Esophagus (tissue), 2 donors: ENCODE data around the gene GRPEL1. TPM values are rescaled to one million over a fixed set of nuclear protein-coding genes. Genes with fewer than 3 reads are reported as not detected.

Experiments used
- H3K27ac ChIP-seq, 2 donors: one replicate each; pipeline ENCODE4 v1.5.1; 2013; ENCODE audit warnings: low read depth in 2 of 2, mild to moderate bottlenecking in 2 of 2, inconsistent platforms in 1 of 2, low read length in 1 of 2, moderate library complexity in 1 of 2
- H3K27me3 ChIP-seq, 2 donors: one replicate each; pipeline ENCODE4 v1.6.1; 2013; ENCODE audit warnings: low read length in 2 of 2, control low read depth in 1 of 2, mild to moderate bottlenecking in 1 of 2; ENCODE audit not compliant: insufficient read depth in 2 of 2, control insufficient read depth in 1 of 2
- H3K36me3 ChIP-seq, 2 donors: one replicate each; pipeline ENCODE4 v1.6.1; 2013; ENCODE audit warnings: low read length in 1 of 2; ENCODE audit not compliant: control insufficient read depth in 2 of 2, insufficient read depth in 2 of 2
- H3K4me1 ChIP-seq, 2 donors: one replicate each; pipeline ENCODE4 v1.6.1; 2013; ENCODE audit warnings: low read length in 1 of 2; ENCODE audit not compliant: control insufficient read depth in 2 of 2, insufficient read depth in 2 of 2
- H3K4me3 ChIP-seq, 2 donors: one replicate each; pipeline ENCODE4 v1.5.1; 2013; ENCODE audit warnings: low read length in 2 of 2, mild to moderate bottlenecking in 2 of 2, low read depth in 1 of 2, moderate library complexity in 1 of 2
- H3K9me3 ChIP-seq, 2 donors: one replicate each; pipeline ENCODE4 v1.6.1; 2013; ENCODE audit warnings: mild to moderate bottlenecking in 2 of 2, low read depth in 1 of 2, low read length in 1 of 2, moderate library complexity in 1 of 2; ENCODE audit not compliant: control insufficient read depth in 2 of 2, insufficient read depth in 1 of 2
- WGBS, 2 donors: extraction: QIAGEN DNeasy Blood & Tissue Kit; methylation state at CpG; one replicate each; pipeline ENCODE4 v1.1.7; 2013; 5-methylcytosine and 5-hydroxymethylcytosine counted together
- polyA plus RNA-seq, 2 donors: library from polyadenylated mRNA; stranded (reverse); fragments of 200-250 nt; gene quantifications; one replicate each; pipeline ENCODE4 v1.2.3, GENCODE V29; 2013
- donor health status: healthy with polysubstance abuse.
- donor health status: Bipolar disorder and iron deficiency.

GRPEL1 gene
- polyA plus RNA-seq, 2 donors: 21.7 to 37.8 TPM

DNA sequence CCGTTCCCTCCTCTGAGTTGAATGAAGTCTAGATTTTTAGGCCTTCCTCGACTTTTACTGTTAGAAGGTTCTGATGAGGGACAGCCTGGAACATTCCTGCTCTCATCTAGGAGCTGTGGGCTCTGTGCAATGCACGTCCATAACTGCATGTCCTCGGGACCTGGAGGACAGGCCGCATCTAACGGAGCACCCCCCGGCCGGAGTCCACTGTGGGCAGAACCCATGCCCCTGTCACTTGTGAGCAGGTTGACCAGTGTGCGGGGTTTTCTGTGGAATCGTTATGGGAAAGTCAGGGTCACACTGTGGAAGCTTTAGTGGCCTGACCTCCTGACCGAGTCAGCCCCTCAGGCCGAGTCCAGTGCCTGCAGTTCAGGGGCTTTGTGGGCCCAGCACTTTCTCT is 44.0 kb downstream of the GRPEL1 start:
- Histone ChIP-seq H3K9me3 (no peaks in the 10 kb centered on the region), H3K4me3 (no peak overlapping the region), H3K4me1 (no peaks in the 10 kb centered on the region), H3K27me3 (no peaks in the 10 kb centered on the region), H3K36me3 (peaks cover 6 to 40% of the 10 kb centered on the region in 2 donors), H3K27ac (no peak overlapping the region)
- 90 to 94% methylated on average over 12 of the region's 12 CpGs for WGBS, 2 donors

DNA sequence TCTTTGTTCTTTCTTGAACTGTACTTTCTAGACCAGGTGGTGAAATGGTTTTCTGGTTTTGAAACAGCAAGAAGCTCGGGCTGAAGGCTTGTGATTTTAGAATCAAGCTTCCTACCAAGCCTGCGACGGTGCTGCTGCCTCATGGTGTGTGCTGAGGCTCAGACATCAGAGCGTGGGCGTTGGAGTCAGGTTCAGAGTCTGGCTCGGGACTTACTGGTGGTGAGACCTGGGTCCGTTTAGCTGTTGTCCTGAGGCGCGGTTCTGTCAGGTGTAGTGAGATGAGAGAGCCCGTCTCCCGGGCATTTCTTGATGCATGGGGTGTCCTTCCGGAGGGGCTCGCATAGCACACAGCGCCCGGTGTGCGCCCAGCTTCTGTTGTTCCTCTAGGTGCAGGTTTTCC is 44.4 kb downstream of the GRPEL1 start:
- no peaks in the 10 kb centered on the region for H3K4me1 ChIP-seq
- H3K27ac ChIP-seq: no peak overlapping the region
- peaks cover 7 to 42% of the 10 kb centered on the region in 2 donors for H3K36me3 ChIP-seq
- H3K9me3 ChIP-seq: no peaks in the 10 kb centered on the region
- WGBS, 2 donors: 89 to 90% methylated on average over 16 of the region's 16 CpGs
- H3K27me3 ChIP-seq: no peaks in the 10 kb centered on the region
- H3K4me3 ChIP-seq: no peak overlapping the region

DNA sequence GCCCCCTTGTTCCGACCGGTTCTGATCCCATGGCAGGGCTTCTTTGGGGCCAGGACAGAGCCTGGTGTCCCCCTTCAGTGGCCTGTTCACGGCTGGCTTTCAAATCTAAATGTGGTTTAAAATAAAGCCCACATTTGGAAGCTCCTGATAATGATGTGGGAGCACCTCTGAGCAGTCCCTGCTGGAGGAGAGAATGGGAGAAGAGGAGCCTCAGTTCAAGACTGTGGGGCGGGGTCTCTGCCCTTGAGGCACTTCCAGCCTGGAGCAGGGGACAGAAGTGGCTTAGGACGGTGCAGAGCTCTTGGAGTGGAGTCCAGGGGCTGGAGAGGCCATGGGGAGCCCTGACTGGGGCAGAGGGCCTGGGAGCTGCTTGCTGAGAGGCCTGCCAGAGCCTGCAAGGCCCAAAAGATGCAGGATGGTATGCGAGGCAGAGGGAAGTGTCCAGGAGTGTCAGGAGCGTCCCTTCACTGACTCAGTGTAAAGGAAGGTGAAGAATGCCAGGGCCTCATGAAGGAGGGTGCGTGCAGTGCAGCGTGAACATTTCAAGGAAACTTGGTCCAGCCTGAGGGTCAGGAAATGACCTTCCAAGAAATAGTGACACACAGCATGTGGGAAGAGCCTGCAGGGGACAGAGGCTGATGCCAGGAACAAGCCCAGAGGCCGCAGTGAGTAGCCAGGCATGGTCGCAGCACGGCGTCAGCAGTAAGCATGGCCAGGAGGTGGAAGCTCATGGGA is 45.8 kb downstream of the GRPEL1 start:
- H3K27me3 ChIP-seq: no peaks in the 10 kb centered on the region
- 81 to 92% methylated on average over 13 of the region's 13 CpGs for WGBS, 2 donors
- peaks cover 18 to 38% of the 10 kb centered on the region in 2 donors for H3K36me3 ChIP-seq
- no peaks in the 10 kb centered on the region for H3K9me3 ChIP-seq
- H3K4me1 ChIP-seq: no peaks in the 10 kb centered on the region
- no peak overlapping the region for H3K27ac ChIP-seq
- H3K4me3 ChIP-seq: no peak overlapping the region

DNA sequence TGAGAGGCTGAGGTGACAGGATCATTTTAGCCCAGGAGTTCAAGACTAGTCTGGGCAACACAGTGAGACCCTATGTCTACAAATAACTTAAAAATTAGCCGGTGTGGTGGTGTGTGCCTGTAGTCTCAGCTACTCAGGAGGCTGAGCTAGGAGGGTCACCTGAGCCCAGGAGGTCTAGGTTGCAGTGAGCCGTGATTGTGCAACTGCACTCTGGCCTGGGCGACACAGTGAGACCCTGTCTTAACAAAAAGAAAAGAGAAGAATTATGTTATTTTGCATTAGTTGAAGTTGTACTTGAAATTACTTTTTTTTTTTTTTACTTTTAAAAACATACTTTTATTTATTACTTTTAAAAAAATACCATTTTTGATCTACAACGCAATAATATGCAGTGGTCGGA is 46.5 kb downstream of the GRPEL1 start:
- WGBS, 2 donors: 74 to 75% methylated on average over 5 of the region's 5 CpGs
- Histone ChIP-seq H3K36me3 (peaks cover 18 to 40% of the 10 kb centered on the region in 2 donors), H3K27ac (no peak overlapping the region), H3K4me3 (no peak overlapping the region), H3K4me1 (no peaks in the 10 kb centered on the region), H3K9me3 (no peaks in the 10 kb centered on the region), H3K27me3 (no peaks in the 10 kb centered on the region)

DNA sequence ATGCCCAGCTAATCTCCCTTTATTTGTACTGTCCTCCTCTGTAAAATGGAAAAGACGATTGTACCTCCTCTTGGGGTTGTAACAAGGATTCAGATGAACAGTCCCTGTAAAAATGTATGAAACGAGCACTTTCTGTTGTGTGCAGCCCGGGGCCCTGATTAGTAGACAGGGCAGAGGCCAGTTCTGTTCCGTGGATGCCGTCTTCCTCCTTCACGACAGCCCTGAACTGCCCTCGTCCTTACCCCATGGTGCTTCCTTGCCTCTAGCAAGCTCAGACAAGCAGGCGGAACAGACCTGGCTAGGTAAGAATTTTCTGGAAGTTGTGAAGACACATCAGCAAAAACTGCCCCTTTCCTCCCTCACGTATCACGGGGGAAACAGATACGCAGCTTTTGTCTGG is 47.0 kb downstream of the GRPEL1 start:
- WGBS, 2 donors: 88 to 90% methylated on average over 11 of the region's 11 CpGs
- Histone ChIP-seq H3K27ac (no peak overlapping the region), H3K4me1 (no peaks in the 10 kb centered on the region), H3K36me3 (peaks cover 18 to 44% of the 10 kb centered on the region in 2 donors), H3K27me3 (no peaks in the 10 kb centered on the region), H3K4me3 (no peak overlapping the region), H3K9me3 (no peaks in the 10 kb centered on the region)

DNA sequence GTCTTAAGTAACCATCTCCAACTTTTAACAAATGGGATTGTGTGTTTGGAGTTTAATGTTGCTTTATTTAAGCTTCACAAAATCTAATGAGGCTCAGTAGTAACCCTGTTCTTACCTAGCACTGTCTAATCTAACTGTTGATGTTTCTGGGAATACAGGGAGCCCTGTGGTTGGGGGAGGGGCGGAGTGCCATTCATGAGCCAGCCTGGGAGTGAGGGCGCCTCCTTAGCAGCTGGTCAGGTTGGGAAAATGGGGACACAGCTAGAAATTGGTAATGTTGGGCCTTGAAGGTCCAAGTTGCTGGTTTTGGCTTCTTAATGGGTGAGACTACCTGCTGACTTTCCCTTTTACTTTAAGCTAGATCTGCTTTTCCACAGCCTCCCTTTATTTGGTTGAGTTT is 47.6 kb downstream of the GRPEL1 start:
- WGBS, 2 donors: 88 to 95% methylated on average over 2 of the region's 2 CpGs
- Histone ChIP-seq H3K4me3 (no peak overlapping the region), H3K9me3 (no peaks in the 10 kb centered on the region), H3K27ac (no peak overlapping the region), H3K4me1 (no peaks in the 10 kb centered on the region), H3K36me3 (peaks cover 21 to 46% of the 10 kb centered on the region in 2 donors), H3K27me3 (no peaks in the 10 kb centered on the region)

DNA sequence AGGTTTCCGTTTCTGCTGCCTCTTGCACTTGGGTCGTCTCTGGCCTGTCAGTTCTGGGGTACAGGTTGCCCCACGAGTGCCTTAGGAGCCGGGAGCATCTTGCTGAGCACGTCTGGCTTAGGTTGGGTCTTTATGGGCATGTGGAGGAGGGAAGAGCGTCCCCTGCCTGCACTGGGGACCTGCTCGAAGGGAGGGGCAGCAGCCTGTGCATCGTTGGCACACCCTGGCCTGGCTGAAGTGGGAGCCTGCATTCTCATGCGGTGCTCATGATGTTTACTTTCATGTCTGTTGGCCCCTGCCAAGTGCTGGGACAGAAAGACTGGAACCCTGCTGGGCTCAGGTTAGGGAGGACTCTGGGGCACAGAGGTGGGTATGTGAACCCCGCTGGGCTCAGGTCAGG is 48.5 kb downstream of the GRPEL1 start:
- no peaks in the 10 kb centered on the region for H3K9me3 ChIP-seq
- peaks cover 24 to 47% of the 10 kb centered on the region in 2 donors for H3K36me3 ChIP-seq
- no peaks in the 10 kb centered on the region for H3K27me3 ChIP-seq
- no peaks in the 10 kb centered on the region for H3K4me1 ChIP-seq
- H3K27ac ChIP-seq: no peak overlapping the region
- H3K4me3 ChIP-seq: no peak overlapping the region
- 90 to 91% methylated on average over 9 to 10 of the region's 10 CpGs for WGBS, 2 donors

DNA sequence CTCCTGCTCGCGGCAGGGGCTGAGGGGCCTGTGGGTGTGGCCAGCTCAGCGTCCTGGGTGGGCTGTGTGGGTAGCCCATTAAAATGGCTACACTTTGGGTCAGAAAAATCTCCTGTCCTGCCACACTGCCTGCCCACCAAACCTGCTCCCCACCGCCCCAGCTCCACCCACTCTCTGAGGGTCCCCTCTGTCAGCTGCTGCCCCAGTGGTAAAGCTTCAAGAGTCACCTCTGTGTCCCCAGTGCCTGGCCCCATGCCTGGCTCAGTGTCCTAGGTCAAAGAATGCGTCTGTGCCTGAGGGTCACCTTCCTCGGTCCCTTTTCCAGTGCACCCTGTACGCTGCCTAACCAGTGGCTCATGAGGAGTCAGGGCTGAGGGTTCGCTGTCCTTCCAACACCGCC is 49.6 kb downstream of the GRPEL1 start:
- H3K4me1 ChIP-seq: no peaks in the 10 kb centered on the region
- peaks cover 26 to 44% of the 10 kb centered on the region in 2 donors for H3K36me3 ChIP-seq
- 93 to 96% methylated on average over 9 of the region's 9 CpGs for WGBS, 2 donors
- no peak overlapping the region for H3K27ac ChIP-seq
- H3K9me3 ChIP-seq: no peaks in the 10 kb centered on the region
- H3K4me3 ChIP-seq: no peak overlapping the region
- H3K27me3 ChIP-seq: no peaks in the 10 kb centered on the region

DNA sequence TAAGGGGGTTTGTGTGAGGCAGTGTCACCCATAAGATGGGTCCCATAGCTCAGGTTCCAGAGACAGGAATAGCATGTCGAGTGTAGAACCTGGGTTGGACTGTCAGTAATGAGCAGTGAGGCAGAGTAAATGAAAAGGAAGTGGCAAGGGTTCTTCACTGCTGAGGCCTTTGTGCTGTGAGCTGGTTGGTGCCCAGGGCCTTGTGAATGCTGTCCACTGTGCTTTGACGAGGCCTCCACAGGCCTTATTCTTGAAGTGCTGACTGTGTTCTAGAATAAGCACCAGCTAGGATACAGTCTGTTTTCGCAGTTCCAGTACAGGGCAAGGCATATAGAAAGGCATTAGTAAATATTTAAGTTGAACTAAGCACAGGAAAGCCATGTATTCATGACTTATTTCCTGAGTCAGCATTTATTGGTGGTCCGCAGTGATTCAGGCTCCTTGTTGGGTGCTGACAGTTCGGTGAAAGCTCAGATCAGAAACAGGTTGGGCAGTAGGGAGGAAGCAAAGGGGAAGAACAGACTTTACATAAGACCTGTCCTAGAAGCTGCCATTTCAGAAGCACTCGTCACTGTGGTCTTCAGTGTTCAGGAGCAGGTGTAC is 50.3 kb downstream of the GRPEL1 start:
- Histone ChIP-seq H3K27me3 (no peaks in the 10 kb centered on the region), H3K9me3 (no peaks in the 10 kb centered on the region), H3K4me1 (no peaks in the 10 kb centered on the region), H3K4me3 (no peak overlapping the region), H3K27ac (no peak overlapping the region), H3K36me3 (peaks cover 29 to 47% of the 10 kb centered on the region in 2 donors)
- 93 to 95% methylated on average over 6 of the region's 6 CpGs for WGBS, 2 donors

DNA sequence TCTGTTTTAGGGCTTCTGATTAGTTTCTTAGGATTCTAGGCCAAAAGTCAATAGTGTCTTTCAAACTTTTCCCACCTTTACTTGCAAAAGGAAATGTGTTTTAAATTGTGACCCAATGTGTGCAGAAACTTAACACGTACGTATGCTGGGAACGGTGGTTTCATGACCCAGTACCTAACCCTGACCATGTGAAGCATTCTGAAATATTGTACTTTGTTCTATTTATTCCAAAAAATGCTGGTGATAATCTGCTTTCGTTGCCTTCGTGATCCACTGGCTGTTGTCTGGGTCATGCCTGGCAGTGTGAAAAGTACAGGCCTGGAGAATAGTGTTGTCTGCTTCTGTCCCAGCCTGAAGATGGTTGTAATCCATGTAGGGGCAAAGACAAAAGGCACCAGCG is 51.4 kb downstream of the GRPEL1 start:
- Histone ChIP-seq H3K4me3 (no peak overlapping the region), H3K27ac (no peak overlapping the region), H3K27me3 (no peaks in the 10 kb centered on the region), H3K9me3 (no peaks in the 10 kb centered on the region), H3K4me1 (no peaks in the 10 kb centered on the region), H3K36me3 (peaks cover 26 to 44% of the 10 kb centered on the region in 2 donors)
- 95 to 96% methylated on average over 6 of the region's 6 CpGs for WGBS, 2 donors
